Hepatocyte (in vitro differentiated cells): ENCODE measurements around the gene CHST15.

Experiments used
- CTCF ChIP-seq: fragments of 200-600 bp; sonication (generic); IDR thresholded peaks from 2 replicates; pipeline ENCODE4 v1.5.1; 2016; ENCODE audit warnings: antibody characterized with exemption, mild to moderate bottlenecking; ENCODE audit not compliant: poor library complexity
- EZH2 ChIP-seq: fragments of 200-600 bp; sonication (generic); IDR thresholded peaks from 2 replicates; pipeline ENCODE4 v1.6.1; 2016; ENCODE audit warnings: antibody characterized with exemption, mild to moderate bottlenecking, borderline replicate concordance
- EZH2phosphoT487 ChIP-seq: fragments of 200-600 bp; sonication (generic); IDR thresholded peaks from one replicate; pipeline ENCODE4 v1.6.1; 2018; ENCODE audit warnings: antibody characterized with exemption, mild to moderate bottlenecking, low read depth, moderate library complexity; ENCODE audit not compliant: unreplicated experiment, severe bottlenecking

GRCh38 chr10:124071141-124071540 lies 22.3 kb downstream of the CHST15 start:
- TF ChIP-seq CTCF, result no peak
- no peak for TF ChIP-seq EZH2
- TF ChIP-seq EZH2phosphoT487, result no peak
